KG1 (cell line): Measurements from ENCODE around the gene PRIMA1.

Experiments
- DNase-seq: peaks from one replicate; lab custom pipeline; 2025; lab: John Stamatoyannopoulos, UW

The PRIMA1 gene

GRCh38 chr14:93794756-93795155 is 6.5 kb upstream of the PRIMA1 start:
- DNase-seq: no peak

GRCh38 chr14:93793555-93794324 is 5.5 kb upstream of the PRIMA1 start:
- DNase-seq: no peak

- DNase-seq: no peak
Measured at GRCh38 chr14:93792391-93792790, 4.1 kb upstream of the PRIMA1 start.

GRCh38 chr14:93790966-93791365 is 2.7 kb upstream of the PRIMA1 start:
- no peak for DNase-seq

GRCh38 chr14:93789228-93790130 is 1.2 kb upstream of the PRIMA1 start:
- DNase-seq: no peak

GRCh38 chr14:93788543-93789227 is 400 bp upstream of the PRIMA1 start:
- DNase-seq: no peak

GRCh38 chr14:93787465-93788292 is 606 bp downstream of the PRIMA1 start:
- DNase-seq: no peak

- no peak for DNase-seq
Measured at GRCh38 chr14:93785423-93785822, 2.9 kb downstream of the PRIMA1 start.

- DNase-seq: no peak
Measured at GRCh38 chr14:93784878-93785277, 3.4 kb downstream of the PRIMA1 start.

- no peak for DNase-seq
Measured at GRCh38 chr14:93780813-93781400, 7.4 kb downstream of the PRIMA1 start.

GRCh38 chr14:93778856-93779629 is 9.2 kb downstream of the PRIMA1 start:
- DNase-seq: no peak

- no peak for DNase-seq
Measured at GRCh38 chr14:93778453-93778852, 9.8 kb downstream of the PRIMA1 start.

- DNase-seq: no peak
Measured at GRCh38 chr14:93775744-93776143, 12.5 kb downstream of the PRIMA1 start.

- DNase-seq: no peak
Measured at GRCh38 chr14:93775158-93775557, 13.1 kb downstream of the PRIMA1 start.

- DNase-seq: no peak
Measured at GRCh38 chr14:93772263-93772662, 16.0 kb downstream of the PRIMA1 start.

GRCh38 chr14:93765970-93766369 is 22.3 kb downstream of the PRIMA1 start:
- DNase-seq: no peak

GRCh38 chr14:93765155-93765554 is 23.1 kb downstream of the PRIMA1 start:
- no peak for DNase-seq

GRCh38 chr14:93764211-93764659 is 24.1 kb downstream of the PRIMA1 start:
- DNase-seq: no peak

- DNase-seq: no peak
Measured at GRCh38 chr14:93759719-93760307, 28.5 kb downstream of the PRIMA1 start.

GRCh38 chr14:93757206-93757605 is 31.1 kb downstream of the PRIMA1 start:
- DNase-seq: no peak
